HK-2 (cell line): Measurements from ENCODE around the gene ZBTB20.

Experiments
- DNase-seq: peaks from one replicate; pipeline ENCODE4 v3.0.0-alpha.2; 2018; ENCODE audit not compliant: unreplicated experiment

ZBTB20 gene

GRCh38 chr3:115019900-115020299 lies 127.2 kb downstream of the ZBTB20 start:
- DNase-seq: no peak

- no peak for DNase-seq
Observed at GRCh38 chr3:115018694-115019093, 128.4 kb downstream of the ZBTB20 start.

- DNase-seq: no peak
Observed at GRCh38 chr3:115007966-115008365, 139.1 kb downstream of the ZBTB20 start.

GRCh38 chr3:115004201-115005140 lies 142.6 kb downstream of the ZBTB20 start:
- no peak for DNase-seq

- no peak for DNase-seq
Observed at GRCh38 chr3:114998971-114999579, 148.0 kb downstream of the ZBTB20 start.

- DNase-seq: no peak
Observed at GRCh38 chr3:114994554-114995341, 152.3 kb downstream of the ZBTB20 start.

- DNase-seq: no peak
Observed at GRCh38 chr3:114985776-114986175, 161.3 kb downstream of the ZBTB20 start.

- DNase-seq: no peak
Observed at GRCh38 chr3:114983248-114983647, 163.8 kb downstream of the ZBTB20 start.

- DNase-seq: no peak
Observed at GRCh38 chr3:114974387-114974786, 172.7 kb downstream of the ZBTB20 start.

- DNase-seq: no peak
Observed at GRCh38 chr3:114973536-114973935, 173.6 kb downstream of the ZBTB20 start.

- DNase-seq: no peak
Observed at GRCh38 chr3:114967168-114967567, 179.9 kb downstream of the ZBTB20 start.

GRCh38 chr3:114962189-114962588 lies 184.9 kb downstream of the ZBTB20 start:
- DNase-seq: no peak

GRCh38 chr3:114958930-114959329 lies 188.2 kb downstream of the ZBTB20 start:
- no peak for DNase-seq

GRCh38 chr3:114953800-114954199 lies 193.3 kb downstream of the ZBTB20 start:
- DNase-seq: no peak

- no peak for DNase-seq
Observed at GRCh38 chr3:114953215-114953799, 193.8 kb downstream of the ZBTB20 start.

GRCh38 chr3:114942773-114943172 lies 204.3 kb downstream of the ZBTB20 start:
- DNase-seq: no peak

GRCh38 chr3:114941626-114942309 lies 205.3 kb downstream of the ZBTB20 start:
- DNase-seq: no peak

- DNase-seq: no peak
Observed at GRCh38 chr3:114939920-114940319, 207.2 kb downstream of the ZBTB20 start.

GRCh38 chr3:114933407-114933806 lies 213.7 kb downstream of the ZBTB20 start:
- no peak for DNase-seq

GRCh38 chr3:114929971-114930732 lies 216.9 kb downstream of the ZBTB20 start:
- no peak for DNase-seq
